H1 (cell line): ENCODE measurements around the gene GPR39. TPM values are rescaled to one million over a fixed set of nuclear protein-coding genes. Genes with fewer than 3 reads are reported as not detected.
A peak's percentile ranks its signal among the peaks of the same experiment; 100 is the strongest.

Experiments used
- ATF2 ChIP-seq: IDR thresholded peaks from 2 replicates; pipeline ENCODE4 v1.6.1; 2012; ENCODE audit warnings: low read length, inconsistent platforms
- BRCA1 ChIP-seq: IDR thresholded peaks from 2 replicates; pipeline ENCODE4 v1.6.1; 2012; ENCODE audit warnings: low read depth, low read length, improper control_type of control experiment
- CEBPB ChIP-seq: IDR thresholded peaks from 2 replicates; pipeline ENCODE4 v1.6.1; 2012; ENCODE audit warnings: low read depth, low read length
- EZH2 ChIP-seq: fragments of 200-600 bp; sonication (generic); IDR thresholded peaks from 2 replicates; pipeline ENCODE4 v1.7.1; 2012; ENCODE audit warnings: low read depth, mild to moderate bottlenecking, moderate library complexity, low read length, inconsistent platforms; ENCODE audit not compliant: severe bottlenecking
- FOSL1 ChIP-seq: IDR thresholded peaks from 2 replicates; pipeline ENCODE4 v1.6.1; 2011; ENCODE audit warnings: mild to moderate bottlenecking, low read depth, low read length, moderate library complexity; ENCODE audit not compliant: insufficient read depth
- KDM1A ChIP-seq: fragments of 200-600, 300-600 bp; sonication (generic); IDR thresholded peaks from 2 replicates; pipeline ENCODE4 v1.7.1; 2016; ENCODE audit warnings: mild to moderate bottlenecking, low read length, borderline replicate concordance
- KDM4A ChIP-seq: IDR thresholded peaks from one replicate; pipeline ENCODE4 v1.7.1; 2012; ENCODE audit warnings: low read depth, mild to moderate bottlenecking, moderate library complexity, low read length, inconsistent platforms; ENCODE audit not compliant: severe bottlenecking
- KDM5A ChIP-seq: fragments of 200-600 bp; IDR thresholded peaks from 2 replicates; pipeline ENCODE4 v1.7.1; 2012; ENCODE audit warnings: mild to moderate bottlenecking, low read length, inconsistent platforms, mixed read lengths
- POU5F1 ChIP-seq: IDR thresholded peaks from 2 replicates; pipeline ENCODE4 v1.6.1; 2011; ENCODE audit warnings: low read depth, mild to moderate bottlenecking, low read length, moderate library complexity
- SP2 ChIP-seq: IDR thresholded peaks from 2 replicates; pipeline ENCODE4 v1.6.1; 2012; ENCODE audit warnings: mild to moderate bottlenecking, low read length, inconsistent platforms
- polyA plus RNA-seq, 7 experiments: library from polyadenylated mRNA; depleted of rRNA in 3 of 7; stranded (reverse) in 5 of 7; unstranded in 2 of 7; fragments of >200 nt in 5 of 7; fragments of 200-250 nt in 2 of 7; gene quantifications; 1 replicate in 5 of 7; 2 replicates in 1 of 7; 4 replicates in 1 of 7; pipeline versions ENCODE4 v1.2.1 to v1.2.3, GENCODE V29; 2011 to 2013; ENCODE audit warnings: missing spikeins in 2 of 7, mixed read lengths in 2 of 7
- total RNA-seq: library from RNA; stranded (reverse); fragmentation: NEBNext Ultra II Directional; extraction: Animal tissue kit (Norgen Biotek cat#: 25700); gene quantifications from 2 replicates; pipeline ENCODE4 v1.2.1, GENCODE V29; 2021
- TF ChIP-seq, protein P1 (sequence below): IDR thresholded peaks from 2 replicates; pipeline ENCODE4 v1.6.1; 2012; ENCODE audit warnings: inconsistent platforms

Gene GPR39
- total and polyA plus RNA-seq, 2 of the 8 experiments (the other 6 are each of a cell fraction or from before 2014, with no cell fraction given), result 0.63 to 2.7 TPM

DNA sequence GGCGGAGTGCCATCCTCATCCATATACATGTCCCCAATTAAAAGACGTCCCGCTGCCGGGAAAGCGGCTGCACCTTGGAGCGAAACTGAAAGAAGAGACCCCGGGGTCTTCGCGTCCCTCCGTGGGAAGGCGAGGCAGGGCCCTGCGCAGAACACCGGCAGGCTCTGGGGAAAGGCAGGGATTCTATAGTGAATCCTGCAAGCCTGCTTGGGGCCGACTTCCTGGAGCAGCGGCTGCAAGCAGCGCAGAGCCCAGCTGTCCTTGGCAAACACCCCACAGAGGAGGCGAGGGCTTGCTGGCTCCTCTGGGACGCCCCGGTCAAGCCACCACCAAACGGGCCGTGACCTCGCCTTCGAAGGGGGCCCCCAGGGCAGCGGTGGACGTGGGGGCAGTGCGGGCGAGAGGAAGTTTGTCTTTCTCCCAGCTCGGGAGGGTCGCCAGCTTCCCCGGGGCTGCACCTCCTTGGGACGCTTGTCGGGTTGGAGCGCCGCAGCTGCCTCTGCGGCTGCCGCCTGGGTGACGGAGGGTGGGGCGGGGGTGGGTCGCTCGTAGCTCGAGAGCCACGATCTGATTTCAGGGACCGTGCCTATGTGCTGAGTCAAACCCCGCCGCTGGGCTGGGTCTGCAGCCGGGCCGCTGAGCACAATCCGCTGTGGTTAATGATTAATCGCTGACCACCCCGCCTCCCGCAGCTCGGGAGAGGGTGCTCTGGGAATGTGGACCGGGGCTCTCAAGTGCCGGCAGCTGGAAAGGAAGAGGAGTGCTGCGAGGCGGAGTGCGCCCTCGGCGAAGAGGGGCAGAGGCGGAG is 486 bp upstream of the GPR39 start (continued):
- TF ChIP-seq ATF2, result no peak
- no peak for TF ChIP-seq KDM5A
- TF ChIP-seq, protein P1, sequence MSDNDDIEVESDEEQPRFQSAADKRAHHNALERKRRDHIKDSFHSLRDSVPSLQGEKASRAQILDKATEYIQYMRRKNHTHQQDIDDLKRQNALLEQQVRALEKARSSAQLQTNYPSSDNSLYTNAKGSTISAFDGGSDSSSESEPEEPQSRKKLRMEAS, result no peak
- no peak for TF ChIP-seq CEBPB
- no peak for TF ChIP-seq FOSL1
- peak; percentile 78 for TF ChIP-seq KDM4A
- TF ChIP-seq SP2, result no peak
- 0 out of 2 replicates have a peak, but pooled peaks have one; percentile 50 for TF ChIP-seq KDM1A
- TF ChIP-seq BRCA1, result no peak
- TF ChIP-seq EZH2, result no peak
- TF ChIP-seq POU5F1, result no peak
